Loucy (cell line): ENCODE data around the gene ARL5A.

ENCODE experiments used
- H2AFZ ChIP-seq: fragments of 200-600 bp; sonication (generic); 2 replicates; pipeline ENCODE4 v1.6.0; 2016; ENCODE audit warnings: antibody characterized with exemption, mild to moderate bottlenecking, low read length, moderate library complexity
- H3F3A ChIP-seq: fragments of 200-600 bp; 2 replicates; pipeline ENCODE4 v1.6.0; 2016; ENCODE audit warnings: antibody characterized with exemption, low read depth, mild to moderate bottlenecking
- H3K27me3 ChIP-seq: fragments of 200-600 bp; sonication (generic); 2 replicates; pipeline ENCODE4 v1.6.1; 2014; ENCODE audit warnings: low read length, mild to moderate bottlenecking; ENCODE audit not compliant: insufficient read depth, poor library complexity, severe bottlenecking
- H3K36me3 ChIP-seq: fragments of 200-600 bp; sonication (generic); 2 replicates; pipeline ENCODE4 v1.6.1; 2016; ENCODE audit warnings: low read length; ENCODE audit not compliant: insufficient read depth
- H3K4me1 ChIP-seq: fragments of 200-600 bp; sonication (generic); 2 replicates; pipeline ENCODE4 v1.5.1; 2014; ENCODE audit warnings: low read length, mild to moderate bottlenecking; ENCODE audit not compliant: insufficient read depth, poor library complexity, severe bottlenecking
- H3K4me2 ChIP-seq: fragments of 200-600 bp; sonication (generic); 2 replicates; pipeline ENCODE4 v1.6.0; 2014; ENCODE audit warnings: antibody characterized with exemption, low read length, low read depth, mild to moderate bottlenecking; ENCODE audit not compliant: poor library complexity, severe bottlenecking
- H3K4me3 ChIP-seq: fragments of 200-600 bp; sonication (generic); 2 replicates; pipeline ENCODE4 v1.5.1; 2014; ENCODE audit warnings: low read length, mild to moderate bottlenecking, mixed read lengths; ENCODE audit not compliant: poor library complexity, severe bottlenecking
- H3K79me2 ChIP-seq: fragments of 200-600 bp; sonication (generic); 2 replicates; pipeline ENCODE4 v1.6.1; 2014; ENCODE audit warnings: low read length; ENCODE audit not compliant: insufficient read depth
- H3K9ac ChIP-seq: fragments of 200-600 bp; sonication (generic); 2 replicates; pipeline ENCODE4 v1.6.0; 2014; ENCODE audit warnings: mild to moderate bottlenecking, low read depth, low read length, moderate library complexity; ENCODE audit not compliant: poor library complexity, severe bottlenecking
- H3K9me2 ChIP-seq: fragments of 200-600 bp; sonication (generic); replicated peaks from 2 replicates; pipeline ENCODE4 v1.6.1; 2016; ENCODE audit warnings: low read depth, low read length, mixed read lengths
- H3K9me3 ChIP-seq: fragments of 200-600 bp; sonication (generic); 2 replicates; pipeline ENCODE4 v1.6.1; 2014; ENCODE audit warnings: mild to moderate bottlenecking, antibody characterized with exemption, low read length, low read depth; ENCODE audit not compliant: insufficient read depth
- H4K20me1 ChIP-seq: fragments of 200-600 bp; sonication (generic); 2 replicates; pipeline ENCODE4 v1.6.0; 2014; ENCODE audit warnings: antibody characterized with exemption, low read length, mild to moderate bottlenecking; ENCODE audit not compliant: insufficient read depth, poor library complexity, severe bottlenecking
- CTCF ChIP-seq: fragments of 200-600 bp; sonication (generic); conservative IDR thresholded peaks from 2 replicates; pipeline ENCODE4 v1.5.1; 2014; ENCODE audit warnings: mild to moderate bottlenecking, antibody characterized with exemption, low read length
- EZH2phosphoT487 ChIP-seq: fragments of 200-600 bp; IDR thresholded peaks from 2 replicates; pipeline ENCODE4 v1.6.1; 2018; ENCODE audit warnings: antibody characterized with exemption, mild to moderate bottlenecking, moderate library complexity, borderline replicate concordance

ARL5A gene

DNA sequence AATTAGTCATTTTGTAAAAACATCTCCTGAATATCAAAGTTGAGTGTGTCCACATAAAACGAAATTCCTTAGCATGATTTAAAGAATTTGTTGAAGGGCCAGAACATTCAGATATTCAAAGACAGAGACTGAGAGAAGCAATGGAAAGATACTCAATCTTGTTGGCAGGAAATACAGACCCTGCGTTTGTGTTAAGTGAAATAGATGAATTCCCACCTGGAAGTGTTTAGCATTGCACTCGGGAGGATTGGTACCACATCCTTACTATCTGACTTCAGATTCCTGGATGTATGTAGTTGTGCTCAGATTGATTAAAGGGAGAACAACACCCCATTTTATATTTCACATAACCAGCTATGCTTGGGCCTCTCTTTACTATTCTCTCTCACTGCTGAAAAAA lies 9.7 kb upstream of the ARL5A start:
- H3K4me1 ChIP-seq: peaks cover 11% of the 10 kb centered on the region
- TF ChIP-seq EZH2phosphoT487 (no peak), CTCF (no peak)

DNA sequence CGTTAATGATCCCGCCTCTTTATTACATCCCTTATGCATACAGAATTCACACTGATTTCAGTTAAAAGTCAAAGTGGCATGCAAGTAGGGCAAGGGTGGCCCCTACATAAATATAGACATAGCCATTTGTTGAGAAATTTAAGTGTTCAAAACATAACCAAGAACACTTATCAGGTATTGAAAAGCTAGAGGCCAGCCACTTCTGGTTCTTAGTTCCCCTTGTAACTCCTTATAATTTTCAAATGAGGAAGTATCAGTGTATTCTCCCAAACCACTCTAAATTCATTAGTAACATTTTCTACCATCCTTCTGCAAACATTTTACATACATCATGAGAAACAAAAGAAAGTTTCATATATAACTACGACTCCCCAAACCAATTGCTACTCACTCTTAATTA lies 5.8 kb upstream of the ARL5A start:
- Histone ChIP-seq H3K4me3 (no peak overlapping the region), H3K27me3 (no peaks in the 10 kb centered on the region), H3K4me1 (peaks cover 7% of the 10 kb centered on the region), H3K36me3 (no peaks in the 10 kb centered on the region), H3F3A (no peaks in the 10 kb centered on the region), H4K20me1 (no peaks in the 10 kb centered on the region), H3K9ac (no peak overlapping the region), H3K9me2 (no peaks in the 10 kb centered on the region), H2AFZ (no peak overlapping the region), H3K79me2 (no peaks in the 10 kb centered on the region), H3K9me3 (no peaks in the 10 kb centered on the region), H3K4me2 (no peak overlapping the region)
- TF ChIP-seq CTCF (no peak), EZH2phosphoT487 (no peak)

More for the DNA sequence above, 9.7 kb upstream of the ARL5A start:
- Histone ChIP-seq H3K9ac (no peak overlapping the region), H2AFZ (no peak overlapping the region), H3K4me3 (no peak overlapping the region), H4K20me1 (no peaks in the 10 kb centered on the region), H3K36me3 (no peaks in the 10 kb centered on the region), H3K9me2 (no peaks in the 10 kb centered on the region), H3K4me2 (no peak overlapping the region), H3F3A (no peaks in the 10 kb centered on the region), H3K27me3 (no peaks in the 10 kb centered on the region), H3K9me3 (no peaks in the 10 kb centered on the region), H3K79me2 (no peaks in the 10 kb centered on the region)

DNA sequence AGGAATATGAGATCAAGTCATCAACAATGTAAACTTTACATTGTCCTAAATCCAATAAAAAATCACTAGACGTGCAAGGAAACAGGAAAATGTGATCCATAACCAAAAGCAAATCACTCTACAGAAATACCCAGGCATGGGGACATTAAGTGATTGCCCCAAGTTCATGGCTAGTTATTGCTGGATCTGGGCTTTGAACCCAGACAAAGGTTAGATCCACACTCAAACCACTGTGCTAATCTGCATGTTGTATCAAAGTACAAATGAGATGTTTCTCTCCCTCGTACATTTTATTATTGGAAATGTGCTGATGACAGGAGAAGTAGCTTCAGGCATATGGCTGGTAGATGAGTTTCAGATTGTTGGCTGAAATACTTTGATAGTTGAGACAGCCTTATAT lies 2.7 kb upstream of the ARL5A start:
- H3K9me3 ChIP-seq: no peaks in the 10 kb centered on the region
- H3K9ac ChIP-seq: no peak overlapping the region
- peaks cover 16% of the 10 kb centered on the region for H4K20me1 ChIP-seq

More for the DNA sequence above, 2.7 kb upstream of the ARL5A start:
- Histone ChIP-seq H3K79me2 (peaks cover 22% of the 10 kb centered on the region), H3K4me1 (peaks cover 27% of the 10 kb centered on the region), H3F3A (no peaks in the 10 kb centered on the region), H2AFZ (no peak overlapping the region), H3K27me3 (no peaks in the 10 kb centered on the region), H3K36me3 (no peaks in the 10 kb centered on the region), H3K4me3 (no peak overlapping the region), H3K9me2 (no peaks in the 10 kb centered on the region), H3K4me2 (no peak overlapping the region)
- no peak for TF ChIP-seq CTCF
- no peak for TF ChIP-seq EZH2phosphoT487
